ENCODE results near the gene OTULIN.

The OTULIN gene

GRCh38 chr5:14713476-14714390 is 49.2 kb downstream of the OTULIN start:
- TF ChIP-seq CTCF (IDR thresholded peaks at IDR 0.05; ENCODE audit: low read depth, low read length, missing control alignments): no peak
- DNase-seq (ENCODE audit: extremely low read depth, low read depth): no peak
- H3K4me3 ChIP-seq (replicated peaks; ENCODE audit: low read depth, low read length): no peak overlapping the region

- no peak for TF ChIP-seq CTCF (IDR thresholded peaks at IDR 0.05; ENCODE audit: low read depth, low read length, missing control alignments)
- no peak overlapping the region for H3K4me3 ChIP-seq (replicated peaks; ENCODE audit: low read depth, low read length)
- DNase-seq (ENCODE audit: extremely low read depth, low read depth): no peak
Observed at GRCh38 chr5:14714706-14715105, 50.2 kb downstream of the OTULIN start.

GRCh38 chr5:14715481-14715880 is 51.0 kb downstream of the OTULIN start:
- no peak for DNase-seq (ENCODE audit: extremely low read depth, low read depth)
- no peak overlapping the region for H3K4me3 ChIP-seq (replicated peaks; ENCODE audit: low read depth, low read length)

GRCh38 chr5:14716755-14717752 is 52.5 kb downstream of the OTULIN start:
- no peak overlapping the region for H3K4me3 ChIP-seq (replicated peaks; ENCODE audit: low read depth, low read length)
- no peak for DNase-seq (ENCODE audit: extremely low read depth, low read depth)
- TF ChIP-seq CTCF (IDR thresholded peaks at IDR 0.05; ENCODE audit: low read depth, low read length, missing control alignments): no peak

More at GRCh38 chr5:14715481-14715880, 51.0 kb downstream of the OTULIN start:
- no peak for TF ChIP-seq CTCF (IDR thresholded peaks at IDR 0.05; ENCODE audit: low read depth, low read length, missing control alignments)

- H3K4me3 ChIP-seq (replicated peaks; ENCODE audit: low read depth, low read length): no peak overlapping the region
- DNase-seq (ENCODE audit: extremely low read depth, low read depth): no peak
- no peak for TF ChIP-seq CTCF (IDR thresholded peaks at IDR 0.05; ENCODE audit: low read depth, low read length, missing control alignments)
Observed at GRCh38 chr5:14718778-14719177, 54.3 kb downstream of the OTULIN start.

- H3K4me3 ChIP-seq (replicated peaks; ENCODE audit: low read depth, low read length): no peak overlapping the region
- no peak for DNase-seq (ENCODE audit: extremely low read depth, low read depth)
- no peak for TF ChIP-seq CTCF (IDR thresholded peaks at IDR 0.05; ENCODE audit: low read depth, low read length, missing control alignments)
Observed at GRCh38 chr5:14720236-14720923, 55.9 kb downstream of the OTULIN start.

Measured in HFF-Myc (cell line).